Body of pancreas (tissue), 4 donors: ENCODE data around the gene CASZ1.

Experiments
- CTCF ChIP-seq, 7 experiments: fragments of 450-650 bp in 4 of 7; fragments of 200-600 bp in 3 of 7; sonication (generic) in 3 of 7; IDR thresholded peaks; one replicate each; pipeline ENCODE4 v1.5.1; 2016 to 2019; ENCODE audit warnings: antibody characterized with exemption in 7 of 7
- POLR2A ChIP-seq, 3 donors: fragments of 450-650 bp; IDR thresholded peaks; one replicate each; pipeline ENCODE4 v1.6.1; 2016; ENCODE audit warnings: antibody characterized with exemption in 3 of 3, mild to moderate bottlenecking in 2 of 3

- no peak for TF ChIP-seq CTCF (IDR thresholded peaks at IDR 0.05)
- no peak for TF ChIP-seq POLR2A (IDR thresholded peaks at IDR 0.05)
These were observed 181.1 kb downstream of the CASZ1 start for GRCh38 chr1:10615332-10615731.
